Hepatocyte (in vitro differentiated cells): Measurements from ENCODE around the gene SP7.

Experiments used
- CTCF ChIP-seq: fragments of 200-600 bp; sonication (generic); IDR thresholded peaks from 2 replicates; pipeline ENCODE4 v1.5.1; 2016; ENCODE audit warnings: antibody characterized with exemption, mild to moderate bottlenecking; ENCODE audit not compliant: poor library complexity
- EZH2 ChIP-seq: fragments of 200-600 bp; sonication (generic); IDR thresholded peaks from 2 replicates; pipeline ENCODE4 v1.6.1; 2016; ENCODE audit warnings: antibody characterized with exemption, mild to moderate bottlenecking, borderline replicate concordance

- TF ChIP-seq EZH2 (no peak), CTCF (no peak)
These were observed 11.8 kb upstream of the SP7 start for GRCh38 chr12:53347905-53348304.
